HG03565 (cell line): ENCODE measurements around the gene ENDOU.
A peak's percentile ranks its signal among the peaks of the same experiment; 100 is the strongest.

Experiments
- ATAC-seq: cut with Tn5 transposase; IDR thresholded peaks from one replicate; pipeline ENCODE4 v1.9.1; 2021; ENCODE audit warnings: mild to moderate bottlenecking, moderate library complexity; ENCODE audit not compliant: unreplicated experiment

Gene ENDOU

GRCh38 chr12:47757840-47758583 is 32.7 kb upstream of the ENDOU start:
- no peak for ATAC-seq

GRCh38 chr12:47757364-47757839 is 32.1 kb upstream of the ENDOU start:
- ATAC-seq: no peak

GRCh38 chr12:47755655-47756562 is 30.6 kb upstream of the ENDOU start:
- ATAC-seq: peak; percentile 64

- ATAC-seq: no peak
Observed at GRCh38 chr12:47754881-47755280, 29.6 kb upstream of the ENDOU start.

- no peak for ATAC-seq
Observed at GRCh38 chr12:47754126-47754525, 28.8 kb upstream of the ENDOU start.

- no peak for ATAC-seq
Observed at GRCh38 chr12:47753021-47754001, 28.0 kb upstream of the ENDOU start.

GRCh38 chr12:47752552-47752951 is 27.3 kb upstream of the ENDOU start:
- no peak for ATAC-seq

- ATAC-seq: no peak
Observed at GRCh38 chr12:47752121-47752520, 26.8 kb upstream of the ENDOU start.

- ATAC-seq: no peak
Observed at GRCh38 chr12:47751561-47751960, 26.3 kb upstream of the ENDOU start.

GRCh38 chr12:47750916-47751470 is 25.7 kb upstream of the ENDOU start:
- no peak for ATAC-seq

- ATAC-seq: no peak
Observed at GRCh38 chr12:47750229-47750798, 25.0 kb upstream of the ENDOU start.

- no peak for ATAC-seq
Observed at GRCh38 chr12:47748899-47749298, 23.6 kb upstream of the ENDOU start.

- no peak for ATAC-seq
Observed at GRCh38 chr12:47748507-47748828, 23.2 kb upstream of the ENDOU start.

- no peak for ATAC-seq
Observed at GRCh38 chr12:47747596-47748506, 22.6 kb upstream of the ENDOU start.

GRCh38 chr12:47747126-47747525 is 21.8 kb upstream of the ENDOU start:
- no peak for ATAC-seq

GRCh38 chr12:47746523-47746922 is 21.2 kb upstream of the ENDOU start:
- no peak for ATAC-seq

GRCh38 chr12:47746073-47746472 is 20.8 kb upstream of the ENDOU start:
- no peak for ATAC-seq

GRCh38 chr12:47745485-47746041 is 20.3 kb upstream of the ENDOU start:
- no peak for ATAC-seq
